SW480 (cell line): ENCODE results near the gene IL26.

Source experiments
- DNase-seq: peaks from one replicate; pipeline ENCODE4 v3.0.0-alpha.2; 2016; ENCODE audit warnings: low spot score

IL26 gene

GRCh38 chr12:68225576-68226476 is at the start of gene IL26:
Gene IL26, minus strand, starts transcription at chr12:68225810. Its CDS starts 54 bp downstream, at chr12:68225756.
- no peak for DNase-seq

GRCh38 chr12:68272732-68273131 is 47.1 kb upstream of the IL26 start:
- no peak for DNase-seq

GRCh38 chr12:68271346-68271745 is 45.7 kb upstream of the IL26 start:
- no peak for DNase-seq

GRCh38 chr12:68270358-68270757 is 44.7 kb upstream of the IL26 start:
- no peak for DNase-seq

GRCh38 chr12:68269779-68270178 is 44.2 kb upstream of the IL26 start:
- DNase-seq = no peak

- no peak for DNase-seq
Observed at GRCh38 chr12:68268967-68269366, 43.4 kb upstream of the IL26 start.

GRCh38 chr12:68267892-68268396 is 42.3 kb upstream of the IL26 start:
- peak; percentile 3 for DNase-seq

- no peak for DNase-seq
Observed at GRCh38 chr12:68264857-68265256, 39.2 kb upstream of the IL26 start.

GRCh38 chr12:68264158-68264855 is 38.7 kb upstream of the IL26 start:
- no peak for DNase-seq

GRCh38 chr12:68263366-68263765 is 37.8 kb upstream of the IL26 start:
- no peak for DNase-seq

GRCh38 chr12:68261896-68262295 is 36.3 kb upstream of the IL26 start:
- DNase-seq = no peak

- no peak for DNase-seq
Observed at GRCh38 chr12:68260153-68260552, 34.5 kb upstream of the IL26 start.

- DNase-seq = no peak
Observed at GRCh38 chr12:68259318-68259940, 33.8 kb upstream of the IL26 start.

- no peak for DNase-seq
Observed at GRCh38 chr12:68253504-68253903, 27.9 kb upstream of the IL26 start, which contains the start of gene IL22. Gene IL22, minus strand, starts transcription at chr12:68253604. Its CDS starts 156 bp downstream, at chr12:68253448.

GRCh38 chr12:68252077-68252476 is 26.5 kb upstream of the IL26 start:
- no peak for DNase-seq

- DNase-seq = no peak
Observed at GRCh38 chr12:68250454-68250853, 24.8 kb upstream of the IL26 start.

GRCh38 chr12:68247785-68248184 is 22.2 kb upstream of the IL26 start:
- no peak for DNase-seq

GRCh38 chr12:68246350-68246749 is 20.7 kb upstream of the IL26 start:
- DNase-seq = no peak

GRCh38 chr12:68245180-68246021 is 19.8 kb upstream of the IL26 start:
- no peak for DNase-seq

GRCh38 chr12:68242777-68243176 is 17.2 kb upstream of the IL26 start:
- DNase-seq = no peak

- no peak for DNase-seq
Observed at GRCh38 chr12:68240975-68241374, 15.4 kb upstream of the IL26 start.

GRCh38 chr12:68240079-68240478 is 14.5 kb upstream of the IL26 start:
- no peak for DNase-seq
